HepG2 (cell line): ENCODE results near the gene PYGO2. TPM values are rescaled to one million over a fixed set of nuclear protein-coding genes. Genes with fewer than 3 reads are reported as not detected.

ENCODE experiments used
- ARNTL ChIP-seq: sonication (generic); formaldehyde crosslinking; IDR thresholded peaks from 2 replicates; pipeline ENCODE4 v1.4.0; 2020; ENCODE audit warnings: mild to moderate bottlenecking, missing genetic modification reagents
- ATF7-NPFF ChIP-seq: sonication (generic); formaldehyde crosslinking; IDR thresholded peaks from 2 replicates; pipeline ENCODE4 v1.8.1; 2023; ENCODE audit warnings: mild to moderate bottlenecking, low read depth, missing genetic modification reagents, moderate library complexity
- DMAP1 ChIP-seq: IDR thresholded peaks from 2 replicates; pipeline ENCODE4 v1.6.1; 2016
- ETV6 ChIP-seq: sonication (generic); formaldehyde crosslinking; conservative IDR thresholded peaks from 2 replicates; pipeline ENCODE4 v1.4.0; 2020; ENCODE audit warnings: missing genetic modification reagents
- JARID2 ChIP-seq: sonication (generic); formaldehyde crosslinking; IDR thresholded peaks from 2 replicates; pipeline ENCODE4 v1.8.1; 2023; ENCODE audit warnings: missing genetic modification reagents, inconsistent platforms; ENCODE audit not compliant: insufficient replicate concordance
- KMT2A ChIP-seq: sonication (generic); formaldehyde crosslinking; IDR thresholded peaks from 2 replicates; pipeline ENCODE4 v1.4.0; 2020; ENCODE audit warnings: missing genetic modification reagents
- MAFF ChIP-seq: IDR thresholded peaks from 2 replicates; pipeline ENCODE4 v1.6.1; 2011; ENCODE audit warnings: low read depth, low read length, improper control_type of control experiment
- MIER2 ChIP-seq: IDR thresholded peaks from 2 replicates; pipeline ENCODE4 v1.6.1; 2016; ENCODE audit warnings: missing biosample characterization, missing genetic modification reagents
- NFE2L1 ChIP-seq: sonication (generic); formaldehyde crosslinking; IDR thresholded peaks from 2 replicates; pipeline ENCODE4 v1.4.0; 2020; ENCODE audit warnings: missing genetic modification reagents, mild to moderate bottlenecking, borderline replicate concordance
- RAD21 ChIP-seq: fragments of 450-650 bp; formaldehyde crosslinking; IDR thresholded peaks from 2 replicates; pipeline ENCODE4 v1.5.0; 2020; ENCODE audit warnings: mild to moderate bottlenecking
- RFX1 ChIP-seq: fragments of 450-650 bp; IDR thresholded peaks from 2 replicates; pipeline ENCODE4 v1.6.1; 2017
- SAFB2 ChIP-seq: sonication (generic); formaldehyde crosslinking; IDR thresholded peaks from 2 replicates; pipeline ENCODE4 v1.5.1; 2020; ENCODE audit warnings: missing genetic modification reagents, low read depth, mild to moderate bottlenecking, borderline replicate concordance
- SMARCE1 ChIP-seq: fragments of 450-650 bp; IDR thresholded peaks from 2 replicates; pipeline ENCODE4 v1.6.1; 2017; ENCODE audit warnings: borderline replicate concordance
- STAT5B ChIP-seq: sonication (generic); formaldehyde crosslinking; IDR thresholded peaks from 2 replicates; pipeline ENCODE4 v1.4.0; 2020; ENCODE audit warnings: missing genetic modification reagents
- TBL1XR1 ChIP-seq: fragments of 150-350 bp; IDR thresholded peaks from 2 replicates; pipeline ENCODE4 v1.6.1; 2014; ENCODE audit warnings: borderline replicate concordance, low read length; ENCODE audit not compliant: partially characterized antibody
- TCF7 ChIP-seq: sonication (generic); IDR thresholded peaks from 2 replicates; pipeline ENCODE4 v1.6.1; 2016; ENCODE audit warnings: antibody characterized with exemption, low read depth
- TOE1 ChIP-seq: sonication (generic); formaldehyde crosslinking; IDR thresholded peaks from 2 replicates; pipeline ENCODE4 v1.4.0; 2020; ENCODE audit warnings: mild to moderate bottlenecking, missing genetic modification reagents
- ZC3H4 ChIP-seq: sonication (generic); formaldehyde crosslinking; IDR thresholded peaks from 2 replicates; pipeline ENCODE4 v1.4.0; 2020; ENCODE audit warnings: missing genetic modification reagents, borderline replicate concordance
- ZKSCAN1 ChIP-seq: fragments of 150-350 bp; IDR thresholded peaks from 2 replicates; pipeline ENCODE4 v1.6.1; 2014; ENCODE audit warnings: low read length
- ZNF234 ChIP-seq: sonication (generic); formaldehyde crosslinking; conservative IDR thresholded peaks from 2 replicates; pipeline ENCODE4 v1.5.1; 2020; ENCODE audit warnings: mild to moderate bottlenecking, missing genetic modification reagents
- ZNF703 ChIP-seq: sonication (generic); formaldehyde crosslinking; IDR thresholded peaks from 2 replicates; pipeline ENCODE4 v1.5.1; 2020; ENCODE audit warnings: missing genetic modification reagents, mild to moderate bottlenecking, moderate library complexity, borderline replicate concordance
- ZNF709 ChIP-seq: sonication (generic); formaldehyde crosslinking; IDR thresholded peaks from 2 replicates; pipeline ENCODE4 v1.5.0; 2020; ENCODE audit warnings: mild to moderate bottlenecking, missing genetic modification reagents
- polyA plus RNA-seq, 8 experiments: library from polyadenylated mRNA; depleted of rRNA in 3 of 8; stranded (reverse) in 7 of 8; unstranded in 1 of 8; fragments of >200 nt; fragmentation: Illumina TruSeq in 4 of 8; extraction: Trizol in 4 of 8; gene quantifications; 2 replicates each; pipeline versions ENCODE4 v1.2.1 to v1.2.3, GENCODE V29; 2011 to 2016; ENCODE audit warnings: low read depth in 4 of 8, missing spikeins in 1 of 8, mixed read lengths in 1 of 8; ENCODE audit not compliant: insufficient read depth in 1 of 8
- total RNA-seq, 5 experiments: library from RNA; depleted of rRNA; stranded (reverse); fragments of >200 nt; fragmentation: Illumina TruSeq; extraction: Trizol; gene quantifications; 2 replicates each; pipeline ENCODE4 v1.2.3, GENCODE V29; 2016; ENCODE audit warnings: low read depth in 1 of 5
- TF ChIP-seq, protein P1 (sequence below): sonication (generic); formaldehyde crosslinking; IDR thresholded peaks from 2 replicates; pipeline ENCODE4 v1.5.0; 2020; ENCODE audit warnings: missing genetic modification reagents
- TF ChIP-seq, protein P2 (sequence below): fragments of 450-650 bp; IDR thresholded peaks from 2 replicates; pipeline ENCODE4 v1.6.1; 2017
- TF ChIP-seq, protein P3 (sequence below): IDR thresholded peaks from 2 replicates; pipeline ENCODE4 v1.4.0; 2020; ENCODE audit warnings: mild to moderate bottlenecking, missing genetic modification reagents

PYGO2 gene
- total and polyA plus RNA-seq, 2 of the 13 experiments (the other 11 are each of a cell fraction or from before 2014, with no cell fraction given) = 20.3 to 21.8 TPM

DNA sequence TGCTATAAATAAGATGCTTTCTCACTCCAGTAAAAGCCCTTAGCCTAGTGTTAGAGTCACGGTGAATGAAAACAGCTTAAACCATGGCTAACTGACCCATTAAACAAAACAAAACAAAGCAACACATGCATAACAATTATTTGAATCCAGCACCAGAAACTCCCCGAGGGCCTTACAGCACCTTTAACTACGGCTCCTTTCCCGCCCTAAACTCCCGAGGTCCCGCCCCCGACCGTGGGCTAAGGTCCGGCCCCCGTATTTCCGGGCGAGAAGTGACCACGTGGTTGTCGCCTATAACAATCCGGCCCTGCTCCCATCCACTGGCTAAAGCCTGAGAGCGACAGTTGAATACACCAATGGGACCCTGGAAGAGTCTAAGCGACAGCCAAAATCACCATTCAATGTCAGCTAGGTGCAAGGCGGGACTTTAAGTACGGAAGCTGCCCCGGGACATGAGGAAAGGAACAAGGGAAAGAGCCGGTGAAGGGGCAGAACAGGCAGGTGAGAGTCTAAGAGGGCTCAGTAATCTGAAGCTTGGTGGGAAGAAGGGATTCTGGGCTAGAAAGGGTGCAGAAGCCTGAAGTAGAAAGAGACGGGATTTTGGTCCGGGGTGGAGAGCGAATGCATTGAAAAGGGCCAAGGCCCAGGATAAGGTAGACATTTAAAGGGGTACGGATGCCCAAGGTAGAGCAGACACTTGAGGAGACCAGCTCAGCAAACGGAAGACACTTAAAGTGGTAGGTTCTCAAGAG, 21.5 kb upstream of the PYGO2 start, which contains the start of gene FLAD1 (continued):
- TF ChIP-seq DMAP1 (CRISPR knock-in tag) (peak; percentile 77; the same call in 1 of the 2 replicates), RFX1 (no peak), SMARCE1 (no peak), ARNTL (CRISPR knock-in tag) (no peak), MAFF (no peak), KMT2A (peak; percentile 74; the same call in 1 of the 2 replicates), NFE2L1 (CRISPR knock-in tag) (no peak), ZNF709 (CRISPR knock-in tag) (no peak), MIER2 (no peak), ZC3H4 (no peak), RAD21 (no peak), ATF7-NPFF (CRISPR knock-in tag) (peak; percentile 47; the same call in 1 of the 2 replicates), ZKSCAN1 (no peak), SAFB2 (CRISPR knock-in tag) (no peak), TCF7 (no peak), ZNF703 (CRISPR knock-in tag) (no peak), ETV6 (CRISPR knock-in tag) (no peak), STAT5B (CRISPR knock-in tag) (no peak), TOE1 (no peak), ZNF234 (no peak), TBL1XR1 (no peak), JARID2 (CRISPR knock-in tag) (no peak)
- TF ChIP-seq, protein P1, sequence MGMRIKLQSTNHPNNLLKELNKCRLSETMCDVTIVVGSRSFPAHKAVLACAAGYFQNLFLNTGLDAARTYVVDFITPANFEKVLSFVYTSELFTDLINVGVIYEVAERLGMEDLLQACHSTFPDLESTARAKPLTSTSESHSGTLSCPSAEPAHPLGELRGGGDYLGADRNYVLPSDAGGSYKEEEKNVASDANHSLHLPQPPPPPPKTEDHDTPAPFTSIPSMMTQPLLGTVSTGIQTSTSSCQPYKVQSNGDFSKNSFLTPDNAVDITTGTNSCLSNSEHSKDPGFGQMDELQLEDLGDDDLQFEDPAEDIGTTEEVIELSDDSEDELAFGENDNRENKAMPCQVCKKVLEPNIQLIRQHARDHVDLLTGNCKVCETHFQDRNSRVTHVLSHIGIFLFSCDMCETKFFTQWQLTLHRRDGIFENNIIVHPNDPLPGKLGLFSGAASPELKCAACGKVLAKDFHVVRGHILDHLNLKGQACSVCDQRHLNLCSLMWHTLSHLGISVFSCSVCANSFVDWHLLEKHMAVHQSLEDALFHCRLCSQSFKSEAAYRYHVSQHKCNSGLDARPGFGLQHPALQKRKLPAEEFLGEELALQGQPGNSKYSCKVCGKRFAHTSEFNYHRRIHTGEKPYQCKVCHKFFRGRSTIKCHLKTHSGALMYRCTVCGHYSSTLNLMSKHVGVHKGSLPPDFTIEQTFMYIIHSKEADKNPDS (CRISPR knock-in tag) = no peak
- TF ChIP-seq, protein P2, sequence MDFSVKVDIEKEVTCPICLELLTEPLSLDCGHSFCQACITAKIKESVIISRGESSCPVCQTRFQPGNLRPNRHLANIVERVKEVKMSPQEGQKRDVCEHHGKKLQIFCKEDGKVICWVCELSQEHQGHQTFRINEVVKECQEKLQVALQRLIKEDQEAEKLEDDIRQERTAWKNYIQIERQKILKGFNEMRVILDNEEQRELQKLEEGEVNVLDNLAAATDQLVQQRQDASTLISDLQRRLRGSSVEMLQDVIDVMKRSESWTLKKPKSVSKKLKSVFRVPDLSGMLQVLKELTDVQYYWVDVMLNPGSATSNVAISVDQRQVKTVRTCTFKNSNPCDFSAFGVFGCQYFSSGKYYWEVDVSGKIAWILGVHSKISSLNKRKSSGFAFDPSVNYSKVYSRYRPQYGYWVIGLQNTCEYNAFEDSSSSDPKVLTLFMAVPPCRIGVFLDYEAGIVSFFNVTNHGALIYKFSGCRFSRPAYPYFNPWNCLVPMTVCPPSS = no peak
- TF ChIP-seq, protein P3, sequence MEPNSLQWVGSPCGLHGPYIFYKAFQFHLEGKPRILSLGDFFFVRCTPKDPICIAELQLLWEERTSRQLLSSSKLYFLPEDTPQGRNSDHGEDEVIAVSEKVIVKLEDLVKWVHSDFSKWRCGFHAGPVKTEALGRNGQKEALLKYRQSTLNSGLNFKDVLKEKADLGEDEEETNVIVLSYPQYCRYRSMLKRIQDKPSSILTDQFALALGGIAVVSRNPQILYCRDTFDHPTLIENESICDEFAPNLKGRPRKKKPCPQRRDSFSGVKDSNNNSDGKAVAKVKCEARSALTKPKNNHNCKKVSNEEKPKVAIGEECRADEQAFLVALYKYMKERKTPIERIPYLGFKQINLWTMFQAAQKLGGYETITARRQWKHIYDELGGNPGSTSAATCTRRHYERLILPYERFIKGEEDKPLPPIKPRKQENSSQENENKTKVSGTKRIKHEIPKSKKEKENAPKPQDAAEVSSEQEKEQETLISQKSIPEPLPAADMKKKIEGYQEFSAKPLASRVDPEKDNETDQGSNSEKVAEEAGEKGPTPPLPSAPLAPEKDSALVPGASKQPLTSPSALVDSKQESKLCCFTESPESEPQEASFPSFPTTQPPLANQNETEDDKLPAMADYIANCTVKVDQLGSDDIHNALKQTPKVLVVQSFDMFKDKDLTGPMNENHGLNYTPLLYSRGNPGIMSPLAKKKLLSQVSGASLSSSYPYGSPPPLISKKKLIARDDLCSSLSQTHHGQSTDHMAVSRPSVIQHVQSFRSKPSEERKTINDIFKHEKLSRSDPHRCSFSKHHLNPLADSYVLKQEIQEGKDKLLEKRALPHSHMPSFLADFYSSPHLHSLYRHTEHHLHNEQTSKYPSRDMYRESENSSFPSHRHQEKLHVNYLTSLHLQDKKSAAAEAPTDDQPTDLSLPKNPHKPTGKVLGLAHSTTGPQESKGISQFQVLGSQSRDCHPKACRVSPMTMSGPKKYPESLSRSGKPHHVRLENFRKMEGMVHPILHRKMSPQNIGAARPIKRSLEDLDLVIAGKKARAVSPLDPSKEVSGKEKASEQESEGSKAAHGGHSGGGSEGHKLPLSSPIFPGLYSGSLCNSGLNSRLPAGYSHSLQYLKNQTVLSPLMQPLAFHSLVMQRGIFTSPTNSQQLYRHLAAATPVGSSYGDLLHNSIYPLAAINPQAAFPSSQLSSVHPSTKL (CRISPR knock-in tag) = no peak
